Measurements from ENCODE around the gene AMDHD2.
"Not testable (repeated sequence)": the region's sequence is repeated elsewhere in the genome, so short reads cannot be mapped to it uniquely, and the experiment has no call there.

AMDHD2 gene, protein sequence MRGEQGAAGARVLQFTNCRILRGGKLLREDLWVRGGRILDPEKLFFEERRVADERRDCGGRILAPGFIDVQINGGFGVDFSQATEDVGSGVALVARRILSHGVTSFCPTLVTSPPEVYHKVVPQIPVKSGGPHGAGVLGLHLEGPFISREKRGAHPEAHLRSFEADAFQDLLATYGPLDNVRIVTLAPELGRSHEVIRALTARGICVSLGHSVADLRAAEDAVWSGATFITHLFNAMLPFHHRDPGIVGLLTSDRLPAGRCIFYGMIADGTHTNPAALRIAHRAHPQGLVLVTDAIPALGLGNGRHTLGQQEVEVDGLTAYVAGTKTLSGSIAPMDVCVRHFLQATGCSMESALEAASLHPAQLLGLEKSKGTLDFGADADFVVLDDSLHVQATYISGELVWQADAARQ

DNA sequence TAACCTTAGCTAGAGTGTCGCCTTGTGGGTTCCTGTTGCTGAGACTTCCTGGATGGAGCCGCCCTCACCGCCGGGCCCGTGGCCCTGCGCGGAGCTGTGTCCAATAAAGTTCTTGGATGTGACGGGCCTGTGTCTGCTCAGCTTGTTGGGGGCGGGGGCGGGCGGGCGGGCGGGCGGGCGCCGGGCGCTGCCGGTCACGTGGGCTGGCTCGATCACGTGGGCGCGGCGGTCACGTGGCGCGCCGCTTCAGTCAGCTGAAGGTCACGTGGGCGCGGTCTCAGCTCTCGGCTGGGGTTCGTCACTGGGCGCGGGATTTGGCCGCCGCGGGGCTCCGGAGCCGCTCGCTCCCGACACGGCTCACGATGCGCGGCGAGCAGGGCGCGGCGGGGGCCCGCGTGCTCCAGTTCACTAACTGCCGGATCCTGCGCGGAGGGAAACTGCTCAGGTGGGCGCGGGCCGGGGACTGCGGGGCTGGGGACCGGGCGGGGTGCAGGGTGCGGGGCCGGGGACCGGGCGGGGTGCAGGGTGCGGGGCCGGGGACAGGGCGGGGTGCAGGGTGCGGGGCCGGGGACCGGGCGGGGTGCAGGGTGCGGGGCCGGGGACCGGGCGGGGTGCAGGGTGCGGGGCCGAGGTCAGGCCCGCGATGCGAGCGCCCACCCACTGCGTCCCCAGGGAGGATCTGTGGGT is at the start of gene AMDHD2:
TSS of gene AMDHD2 (plus strand) at position 275 of the 687 bp plus-strand sequence. CDS start at position 363, 88 bp downstream.
- DNase-seq = peak; percentile 91

DNA sequence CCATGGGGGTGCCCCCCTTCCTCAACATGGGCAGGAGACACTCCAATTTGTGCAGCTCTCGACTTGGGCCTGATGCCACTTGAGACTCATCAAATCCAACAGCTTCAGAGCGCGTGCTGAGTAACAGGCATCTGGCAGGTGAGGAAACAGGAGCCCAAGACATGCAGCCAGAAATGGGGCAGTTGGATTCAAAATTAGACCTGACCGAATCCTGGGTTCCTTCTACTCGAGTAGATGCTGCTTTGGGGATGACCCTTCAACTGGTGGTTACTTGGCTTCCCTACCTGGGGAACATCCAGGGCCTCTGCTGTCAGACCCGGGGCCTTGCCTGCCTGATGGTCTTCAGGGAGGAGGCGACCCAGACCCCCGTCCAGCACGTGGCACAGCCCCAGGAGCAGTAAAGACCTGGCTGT is 49.6 kb upstream of the AMDHD2 start:
- no peak for DNase-seq

DNA sequence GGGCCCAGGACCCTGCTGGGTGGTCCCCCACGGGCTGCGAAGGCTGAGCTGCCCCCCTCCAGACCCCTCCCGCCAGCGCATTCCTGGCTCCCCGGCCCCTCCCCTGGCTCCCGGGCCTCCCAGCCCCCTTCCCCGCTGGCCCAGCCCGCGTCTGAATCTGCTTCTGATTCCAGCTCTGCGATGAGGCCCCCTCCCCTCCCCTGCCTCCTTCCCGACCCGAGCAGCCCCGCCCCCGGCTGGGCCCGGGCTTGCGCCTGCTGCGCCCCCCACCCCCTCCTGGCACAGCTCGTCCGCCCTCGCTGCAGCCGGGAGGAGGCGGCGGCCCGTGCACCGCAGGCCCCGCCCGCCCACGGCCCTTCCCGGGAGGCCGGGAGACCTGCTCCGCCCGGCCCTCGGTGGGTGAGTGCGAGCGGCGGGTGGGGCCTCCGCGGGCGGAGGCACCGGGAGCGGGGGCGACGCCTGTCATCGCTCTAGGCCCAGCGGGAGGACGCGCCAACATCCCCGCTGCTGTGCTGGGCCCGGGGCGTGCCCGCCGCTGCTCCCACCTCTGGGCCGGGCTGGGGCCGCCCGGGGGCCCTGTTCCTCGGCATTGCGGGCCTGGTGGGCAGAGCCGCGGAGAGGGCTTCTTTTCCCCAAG is 49.0 kb upstream of the AMDHD2 start, which contains the start of gene NTN3:
TSS of gene NTN3 (plus strand) at position 282 of the 637 bp plus-strand sequence. CDS start 405 bp downstream, outside the sequence.
- no peak for DNase-seq

DNA sequence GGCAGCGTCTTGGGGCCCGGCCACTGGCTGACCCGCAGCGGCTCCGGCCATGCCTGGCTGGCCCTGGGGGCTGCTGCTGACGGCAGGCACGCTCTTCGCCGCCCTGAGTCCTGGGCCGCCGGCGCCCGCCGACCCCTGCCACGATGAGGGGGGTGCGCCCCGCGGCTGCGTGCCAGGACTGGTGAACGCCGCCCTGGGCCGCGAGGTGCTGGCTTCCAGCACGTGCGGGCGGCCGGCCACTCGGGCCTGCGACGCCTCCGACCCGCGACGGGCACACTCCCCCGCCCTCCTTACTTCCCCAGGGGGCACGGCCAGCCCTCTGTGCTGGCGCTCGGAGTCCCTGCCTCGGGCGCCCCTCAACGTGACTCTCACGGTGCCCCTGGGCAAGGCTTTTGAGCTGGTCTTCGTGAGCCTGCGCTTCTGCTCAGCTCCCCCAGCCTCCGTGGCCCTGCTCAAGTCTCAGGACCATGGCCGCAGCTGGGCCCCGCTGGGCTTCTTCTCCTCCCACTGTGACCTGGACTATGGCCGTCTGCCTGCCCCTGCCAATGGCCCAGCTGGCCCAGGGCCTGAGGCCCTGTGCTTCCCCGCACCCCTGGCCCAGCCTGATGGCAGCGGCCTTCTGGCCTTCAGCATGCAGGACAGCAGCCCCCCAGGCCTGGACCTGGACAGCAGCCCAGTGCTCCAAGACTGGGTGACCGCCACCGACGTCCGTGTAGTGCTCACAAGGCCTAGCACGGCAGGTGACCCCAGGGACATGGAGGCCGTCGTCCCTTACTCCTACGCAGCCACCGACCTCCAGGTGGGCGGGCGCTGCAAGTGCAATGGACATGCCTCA is 48.3 kb upstream of the AMDHD2 start:
- no peak for DNase-seq

DNA sequence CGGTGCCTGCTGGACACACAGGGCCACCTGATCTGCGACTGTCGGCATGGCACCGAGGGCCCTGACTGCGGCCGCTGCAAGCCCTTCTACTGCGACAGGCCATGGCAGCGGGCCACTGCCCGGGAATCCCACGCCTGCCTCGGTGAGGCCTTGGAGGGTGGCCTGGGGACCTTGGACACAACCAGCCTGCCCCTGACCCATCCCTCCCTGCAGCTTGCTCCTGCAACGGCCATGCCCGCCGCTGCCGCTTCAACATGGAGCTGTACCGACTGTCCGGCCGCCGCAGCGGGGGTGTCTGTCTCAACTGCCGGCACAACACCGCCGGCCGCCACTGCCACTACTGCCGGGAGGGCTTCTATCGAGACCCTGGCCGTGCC is 47.7 kb upstream of the AMDHD2 start:
- DNase-seq = no peak

DNA sequence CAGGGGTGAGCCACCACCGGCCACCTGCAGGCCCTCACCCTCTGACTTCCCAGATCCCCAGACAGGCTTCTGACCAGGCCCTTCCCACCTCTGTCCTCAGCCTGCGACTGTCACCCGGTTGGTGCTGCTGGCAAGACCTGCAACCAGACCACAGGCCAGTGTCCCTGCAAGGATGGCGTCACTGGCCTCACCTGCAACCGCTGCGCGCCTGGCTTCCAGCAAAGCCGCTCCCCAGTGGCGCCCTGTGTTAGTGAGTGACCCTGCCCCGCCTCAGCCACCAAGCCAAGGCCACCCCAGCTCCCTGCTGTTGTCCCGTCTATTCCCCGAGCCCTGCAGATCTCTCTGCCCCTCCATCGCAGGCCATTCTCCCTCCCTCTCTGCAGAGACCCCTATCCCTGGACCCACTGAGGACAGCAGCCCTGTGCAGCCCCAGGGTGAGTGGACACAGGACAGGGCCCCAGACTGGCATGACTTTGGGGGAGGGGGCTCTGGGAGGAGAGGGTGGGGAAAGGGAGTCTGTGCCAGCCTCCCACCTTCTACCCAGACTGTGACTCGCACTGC is 47.2 kb upstream of the AMDHD2 start:
- DNase-seq = no peak

DNA sequence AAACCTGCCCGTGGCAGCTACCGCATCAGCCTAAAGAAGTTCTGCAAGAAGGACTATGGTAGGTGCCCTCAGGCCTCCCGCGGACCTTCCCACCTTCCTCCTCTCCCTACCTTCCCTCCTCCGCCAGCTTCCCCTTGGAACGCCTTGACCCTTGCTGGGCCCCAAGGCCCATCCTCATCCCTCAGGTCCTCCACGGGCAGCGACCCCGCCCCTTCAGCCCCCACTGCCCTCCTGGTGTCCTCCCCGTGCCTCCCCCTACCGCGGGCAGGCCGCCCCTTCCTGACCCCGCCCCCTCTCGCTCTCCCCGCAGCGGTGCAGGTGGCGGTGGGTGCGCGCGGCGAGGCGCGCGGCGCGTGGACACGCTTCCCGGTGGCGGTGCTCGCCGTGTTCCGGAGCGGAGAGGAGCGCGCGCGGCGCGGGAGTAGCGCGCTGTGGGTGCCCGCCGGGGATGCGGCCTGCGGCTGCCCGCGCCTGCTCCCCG is 46.7 kb upstream of the AMDHD2 start:
- DNase-seq = peak; percentile 38

DNA sequence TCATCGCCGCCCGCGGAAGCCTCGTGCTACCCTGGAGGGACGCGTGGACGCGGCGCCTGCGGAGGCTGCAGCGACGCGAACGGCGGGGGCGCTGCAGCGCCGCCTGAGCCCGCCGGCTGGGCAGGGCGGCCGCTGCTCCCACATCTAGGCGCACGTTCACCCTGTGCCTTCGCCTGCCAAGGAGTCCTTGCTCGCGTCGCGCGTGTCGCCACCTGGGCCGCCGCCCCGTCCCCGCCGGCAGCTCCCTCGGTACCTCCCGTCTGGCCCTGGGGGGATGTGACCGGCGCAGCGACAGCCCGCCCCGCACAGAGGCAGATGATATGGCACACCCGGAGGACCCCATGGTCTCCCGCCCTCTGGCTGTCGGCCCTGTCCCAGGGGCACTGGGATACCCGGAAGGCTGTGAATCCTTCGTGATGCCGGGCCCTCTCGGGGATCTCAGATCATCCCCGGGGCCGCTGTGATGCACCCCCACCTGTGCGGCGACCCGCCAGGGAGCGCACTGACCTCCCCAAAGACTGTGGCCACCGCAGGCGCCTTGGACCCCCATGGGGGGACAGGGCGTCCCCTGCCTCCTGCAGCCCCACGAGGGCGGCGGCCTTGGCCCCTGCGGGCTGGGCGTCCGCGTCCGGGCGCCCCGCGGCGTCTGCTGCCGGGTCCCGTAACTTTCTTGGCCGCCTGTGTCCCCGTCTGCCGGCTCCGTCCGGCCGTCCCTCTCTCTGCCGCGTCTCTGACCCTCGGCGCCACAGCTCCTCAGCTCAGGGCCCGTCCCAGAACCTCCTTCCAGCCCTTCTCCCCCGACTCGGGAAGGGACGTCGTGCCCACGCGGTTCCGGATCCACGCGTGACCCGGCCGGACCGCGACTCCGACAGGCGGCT is 45.9 kb upstream of the AMDHD2 start:
- peak; percentile 63 for DNase-seq

DNA sequence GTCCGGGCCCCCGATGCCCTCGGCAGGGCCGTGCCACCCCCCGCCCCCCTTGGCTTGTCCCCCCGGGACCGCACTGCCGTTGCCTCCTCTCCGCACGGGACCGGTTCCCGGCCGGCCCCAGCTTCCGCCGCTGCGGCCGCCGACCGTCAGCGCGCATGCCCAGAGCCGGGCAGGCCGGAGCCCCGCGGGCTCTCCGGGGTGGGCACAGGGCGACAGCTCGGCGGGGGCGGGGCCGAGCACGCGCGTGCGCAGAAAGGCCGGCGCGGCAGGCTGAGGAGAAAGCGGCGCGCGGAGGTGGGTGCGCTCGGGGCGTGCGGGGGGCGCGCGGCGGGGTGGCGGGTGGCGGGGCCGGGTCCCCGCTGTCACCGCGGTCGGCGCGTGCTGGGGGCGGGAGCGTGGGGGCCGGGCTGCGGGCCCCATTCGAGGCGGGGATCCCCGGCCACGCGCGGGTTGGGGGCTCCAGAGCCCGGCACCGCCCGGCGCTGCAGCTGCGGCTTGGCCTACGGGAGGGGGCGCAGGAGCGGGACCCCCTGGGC is 45.2 kb upstream of the AMDHD2 start, which contains the start of gene TBC1D24:
TSS of gene TBC1D24 (plus strand) at position 251 of the 536 bp plus-strand sequence. CDS start 21,022 bp downstream, outside the sequence.
- peak; percentile 85 for DNase-seq

DNA sequence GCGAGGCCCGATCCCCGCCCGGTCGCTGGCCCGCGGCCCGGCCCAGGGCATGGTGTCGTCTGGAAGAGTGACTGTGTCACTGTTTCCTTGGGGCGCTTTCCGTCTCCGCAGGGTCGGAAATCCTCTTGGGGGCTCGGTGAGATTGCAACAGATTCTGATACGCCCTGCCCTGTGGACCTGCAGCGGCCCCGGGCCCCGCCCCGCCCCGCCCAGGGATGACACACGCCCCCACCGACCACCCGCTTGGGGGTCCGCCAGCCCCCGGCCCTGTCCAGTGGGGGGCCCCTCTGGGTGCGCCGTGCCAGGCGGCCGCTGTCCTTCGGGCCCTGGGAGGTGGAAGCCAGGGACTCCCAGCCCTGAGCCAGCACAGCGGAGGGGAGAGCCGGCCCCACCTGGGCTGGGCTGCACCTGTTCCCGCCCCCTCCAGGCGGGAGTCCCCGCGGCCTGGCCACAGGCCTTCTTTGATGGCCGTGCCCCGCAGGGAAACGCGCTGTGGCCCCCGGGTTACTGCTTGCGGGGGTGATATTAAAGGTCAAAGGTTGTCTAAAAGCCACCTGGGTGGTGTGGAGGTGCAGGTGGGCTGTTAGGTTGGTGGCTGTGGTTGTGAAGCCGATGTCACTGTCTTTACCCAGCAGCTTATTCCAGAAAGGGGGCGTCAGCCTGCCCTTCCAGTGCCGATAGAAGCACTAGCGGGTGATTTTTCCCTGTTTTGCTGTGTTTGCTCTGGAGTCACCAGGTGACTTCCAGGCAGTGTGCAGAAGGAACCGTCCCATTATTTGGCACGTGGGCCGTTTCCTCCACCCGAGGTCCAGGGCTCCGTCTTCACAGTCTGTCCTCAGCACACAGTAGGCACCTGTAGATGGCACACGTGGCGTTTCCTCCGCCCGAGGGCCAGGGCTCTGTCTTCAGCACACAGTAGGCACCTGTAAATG is 44.5 kb upstream of the AMDHD2 start:
- peak; percentile 28 for DNase-seq

DNA sequence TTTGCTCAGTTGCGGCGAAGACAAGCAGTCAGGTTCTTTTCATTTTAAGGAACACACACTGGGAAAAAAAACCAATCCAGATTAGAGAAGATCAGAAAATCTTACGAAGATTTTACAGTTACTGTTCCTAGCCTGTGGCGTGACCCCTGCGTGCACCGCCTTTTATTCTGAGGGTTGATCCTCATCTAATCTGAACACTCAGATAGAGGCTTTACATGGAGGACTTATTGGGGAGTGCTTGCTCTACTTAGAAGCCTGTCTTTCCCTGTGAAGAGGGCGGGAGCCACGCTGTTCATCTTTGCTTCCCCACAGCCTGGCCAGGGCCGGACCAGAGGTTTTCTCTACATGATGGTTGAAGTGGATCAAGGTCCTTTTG is 43.8 kb upstream of the AMDHD2 start:
- no peak for DNase-seq

DNA sequence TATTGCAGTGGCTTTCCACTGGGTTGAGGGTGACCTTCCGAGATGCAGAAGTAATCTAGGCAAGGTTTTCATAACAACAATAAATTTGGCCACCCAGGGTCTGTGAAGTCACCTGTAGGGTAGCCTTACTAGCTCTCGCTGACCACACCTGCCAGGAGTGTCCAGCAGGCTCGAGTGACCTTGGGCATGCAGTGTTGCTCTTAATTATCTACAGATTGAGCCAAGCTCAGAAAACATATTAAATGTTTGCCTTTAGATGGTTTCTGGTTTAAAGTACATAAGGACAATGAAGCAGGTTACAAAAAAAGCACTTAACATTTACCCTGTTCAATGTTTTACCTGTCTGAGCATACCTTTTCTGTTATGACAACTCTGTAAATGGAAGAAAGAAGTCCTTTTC is 43.4 kb upstream of the AMDHD2 start:
- no peak for DNase-seq

DNA sequence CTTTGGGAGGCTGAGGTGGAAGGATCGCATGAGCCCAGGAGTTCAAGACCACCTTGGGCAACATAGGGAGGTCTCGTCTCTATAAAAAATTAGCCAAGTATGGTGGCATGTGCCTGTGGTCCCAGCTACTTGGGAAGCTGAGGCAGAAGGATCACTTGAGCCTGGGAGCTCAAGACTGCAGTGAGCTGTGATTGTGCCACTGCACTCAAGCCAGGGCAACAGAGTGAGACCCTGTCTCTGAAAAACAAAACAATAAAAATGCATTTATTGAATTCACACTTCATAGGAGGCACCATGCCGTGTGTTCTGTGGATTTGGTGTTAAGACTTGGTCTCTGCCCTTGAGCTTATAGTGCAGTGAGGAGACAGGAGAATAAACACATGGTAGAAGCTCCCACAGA is 42.8 kb upstream of the AMDHD2 start:
- DNase-seq = no peak

DNA sequence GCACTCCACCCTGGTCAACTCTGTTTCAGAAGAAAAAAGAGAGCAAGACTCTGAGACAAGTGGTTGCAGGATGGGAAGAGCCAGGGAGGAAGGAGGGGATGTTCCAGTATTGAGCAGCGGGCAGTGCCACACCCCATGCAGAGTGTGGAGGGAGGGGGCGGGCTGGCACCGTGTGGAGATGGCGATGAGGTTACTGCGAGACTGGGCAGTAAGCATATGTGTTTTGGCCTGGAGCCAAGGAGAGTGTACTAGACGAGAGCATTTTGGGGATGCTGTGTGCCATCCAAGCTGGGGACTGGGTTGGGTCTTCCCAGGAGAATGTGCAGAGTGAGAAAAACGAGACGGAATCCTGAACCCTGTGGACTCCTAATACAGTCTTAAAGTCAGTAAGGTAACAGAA is 41.9 kb upstream of the AMDHD2 start:
- DNase-seq = no peak

DNA sequence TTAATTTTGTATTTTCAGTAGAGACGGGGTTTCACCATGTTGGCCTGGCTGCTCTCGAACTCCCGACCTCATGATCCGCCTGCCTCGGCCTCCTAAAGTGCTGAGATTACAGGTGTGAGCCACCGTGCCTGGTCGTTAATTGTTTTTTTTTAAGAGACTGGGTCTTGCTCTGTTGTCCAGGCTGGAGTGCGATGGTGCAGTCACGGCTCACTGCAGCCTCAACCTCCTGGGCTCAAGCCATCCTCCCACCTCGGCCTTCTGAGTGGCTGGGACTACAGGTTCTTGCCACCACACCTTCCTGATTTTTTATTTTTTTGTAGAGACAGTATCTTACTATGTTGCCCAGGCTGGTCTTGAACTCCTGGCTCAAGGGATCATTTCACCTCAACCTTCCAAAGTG is 40.2 kb upstream of the AMDHD2 start:
- not testable (repeated sequence) for DNase-seq

DNA sequence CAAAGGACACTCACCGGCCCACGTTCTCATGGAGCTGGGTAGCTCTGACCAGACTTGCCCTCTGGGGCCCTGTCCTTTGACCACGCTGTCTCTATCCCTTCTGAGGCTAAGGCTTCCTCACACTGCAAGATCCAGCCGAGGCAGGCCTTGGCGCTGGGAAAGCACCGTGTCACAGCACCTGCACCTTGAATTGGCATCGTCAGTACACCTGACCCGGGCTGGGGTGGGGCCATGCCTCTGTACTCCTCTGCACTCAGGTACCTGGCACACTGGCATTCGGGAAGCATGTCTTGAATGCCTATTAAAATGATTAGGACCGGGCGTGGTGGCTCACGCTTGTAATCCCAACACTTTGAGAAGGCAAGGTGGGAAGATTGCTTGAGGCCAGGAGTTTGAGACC is 39.2 kb upstream of the AMDHD2 start:
- no peak for DNase-seq

DNA sequence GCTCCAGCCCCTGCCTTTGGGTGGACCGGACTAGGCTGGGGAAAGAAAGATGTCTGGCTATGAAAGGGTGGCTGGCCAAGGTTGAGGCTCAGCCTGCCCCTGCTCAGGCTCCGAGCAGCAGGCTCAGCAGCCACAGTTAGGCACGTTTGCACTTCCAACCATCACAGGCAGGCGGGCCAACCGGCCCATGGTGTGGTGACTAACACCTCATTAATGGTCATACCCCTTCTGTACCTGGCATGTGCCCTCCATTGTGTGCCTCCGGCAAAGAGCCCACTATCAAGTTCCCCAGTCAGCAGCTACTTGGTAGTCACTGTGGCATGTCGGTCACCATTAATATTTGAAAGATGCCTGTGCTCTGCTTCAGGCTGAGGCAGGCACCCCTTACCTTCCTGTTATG is 38.5 kb upstream of the AMDHD2 start:
- DNase-seq = no peak

DNA sequence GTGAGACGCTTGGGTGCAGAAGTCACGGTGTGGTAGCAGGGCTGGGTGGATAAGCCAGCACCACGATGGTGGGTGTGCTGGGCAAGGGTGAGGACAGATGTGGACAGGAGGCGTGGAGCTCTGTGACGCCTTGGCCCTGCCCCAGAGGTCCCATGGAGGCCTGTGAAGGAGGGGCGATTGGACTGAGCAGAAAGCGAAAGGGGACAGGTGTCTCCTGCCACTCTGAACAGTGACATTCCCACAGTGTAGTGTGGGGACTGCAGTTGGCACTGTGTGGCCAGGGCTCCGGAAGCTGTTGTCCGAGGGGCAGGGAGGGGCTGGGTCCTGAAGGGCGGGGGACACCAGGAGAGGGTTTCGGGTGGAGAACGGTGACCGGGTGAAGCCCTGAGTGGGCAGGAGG is 37.9 kb upstream of the AMDHD2 start:
- no peak for DNase-seq

DNA sequence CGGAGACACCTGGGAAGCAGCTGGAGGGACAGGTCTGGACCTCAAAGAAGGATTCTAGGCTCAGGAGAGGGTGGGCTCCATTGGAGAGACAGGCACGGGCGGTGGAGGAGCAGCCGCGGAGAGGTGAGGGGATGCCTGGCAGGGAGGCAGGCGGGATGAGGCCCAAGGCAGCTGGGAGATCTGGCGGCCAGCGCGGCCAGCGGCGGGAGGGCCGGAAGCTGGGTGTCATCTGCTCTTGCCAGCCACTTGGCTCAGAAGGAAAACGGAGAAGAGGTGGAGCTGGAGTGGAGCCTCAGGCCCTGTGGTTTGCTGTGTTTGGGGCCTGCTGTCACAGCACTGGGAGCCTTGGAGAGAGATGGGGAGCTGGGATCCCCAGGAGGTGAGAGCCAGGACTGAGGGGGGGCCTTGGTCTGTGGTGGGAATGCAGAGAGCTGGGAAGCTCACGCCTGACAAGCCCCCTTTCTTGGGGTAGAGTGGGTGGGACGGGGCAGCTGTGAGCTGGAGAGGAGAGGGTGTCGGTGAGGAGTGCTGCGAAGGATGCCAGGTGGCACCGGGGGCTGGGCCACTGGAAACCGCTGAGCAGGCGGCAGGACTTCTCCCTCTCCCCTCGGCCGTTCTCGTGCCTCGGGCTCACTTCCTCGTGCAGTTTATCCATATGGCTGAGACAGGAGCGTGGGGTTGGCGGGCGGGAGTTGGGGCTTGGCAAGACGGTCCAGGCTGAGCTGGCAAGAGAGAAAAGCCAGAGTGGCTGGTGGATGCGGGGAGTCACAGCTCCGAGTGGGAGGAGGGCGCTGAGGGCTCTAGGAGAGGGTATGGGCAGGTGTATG is 37.2 kb upstream of the AMDHD2 start:
- no peak for DNase-seq
